Liver (tissue), 3 donors: ENCODE results near the gene TSPAN5.

Experiments used
- CTCF ChIP-seq: fragments of 150-350 bp; IDR thresholded peaks from 2 replicates; pipeline ENCODE4 v1.5.1; 2017; ENCODE audit warnings: improper control_type of control experiment, low read depth, low read length; ENCODE audit not compliant: missing input control
- GABPA ChIP-seq, 2 donors: IDR thresholded peaks in 1 of 2; conservative IDR thresholded peaks in 1 of 2; 2 replicates each; pipeline ENCODE4 v1.6.1; 2016; ENCODE audit warnings: antibody characterized with exemption in 2 of 2, mild to moderate bottlenecking in 1 of 2, moderate library complexity in 1 of 2
- HNF4G ChIP-seq: IDR thresholded peaks from 2 replicates; pipeline ENCODE4 v1.6.1; 2016; ENCODE audit warnings: antibody characterized with exemption
- JUND ChIP-seq, 2 donors: IDR thresholded peaks; 2 replicates each; pipeline ENCODE4 v1.6.1; 2016; ENCODE audit warnings: antibody characterized with exemption in 2 of 2
- NR2F2 ChIP-seq: IDR thresholded peaks from 2 replicates; pipeline ENCODE4 v1.6.1; 2016; ENCODE audit warnings: antibody characterized with exemption
- REST ChIP-seq: IDR thresholded peaks from 2 replicates; pipeline ENCODE4 v1.6.1; 2016; ENCODE audit warnings: antibody characterized with exemption, mild to moderate bottlenecking
- RXRA ChIP-seq, 2 donors: IDR thresholded peaks; 2 replicates each; pipeline ENCODE4 v1.6.1; 2017 to 2018; ENCODE audit warnings: antibody characterized with exemption in 2 of 2, mild to moderate bottlenecking in 1 of 2
- SP1 ChIP-seq: IDR thresholded peaks from 2 replicates; pipeline ENCODE4 v1.6.1; 2018; ENCODE audit warnings: antibody characterized with exemption, mild to moderate bottlenecking
- TAF1 ChIP-seq: conservative IDR thresholded peaks from 2 replicates; pipeline ENCODE4 v1.6.1; 2016; ENCODE audit warnings: antibody characterized with exemption, mild to moderate bottlenecking
- YY1 ChIP-seq: IDR thresholded peaks from 2 replicates; pipeline ENCODE4 v1.6.1; 2016; ENCODE audit warnings: antibody characterized with exemption, mild to moderate bottlenecking
- TF ChIP-seq, protein P1 (sequence below): IDR thresholded peaks from 2 replicates; pipeline ENCODE4 v1.6.1; 2016; ENCODE audit warnings: antibody characterized with exemption
- TF ChIP-seq, protein P2 (sequence below): IDR thresholded peaks from 2 replicates; pipeline ENCODE4 v1.6.1; 2016; ENCODE audit warnings: antibody characterized with exemption
- donor health status: healthy.
- donor health status: healthy.

GRCh38 chr4:98498774-98499173 lies 159.6 kb downstream of the TSPAN5 start:
- TF ChIP-seq CTCF (no peak), JUND (IDR thresholded peaks at IDR 0.05) (no peak), NR2F2 (no peak), GABPA (IDR thresholded peaks at IDR 0.05 in 1 of 2, conservative IDR thresholded peaks at IDR 0.05 in 1 of 2) (no peak), SP1 (no peak), TAF1 (no peak), REST (no peak), HNF4G (no peak), YY1 (no peak), RXRA (IDR thresholded peaks at IDR 0.05) (no peak)
- TF ChIP-seq, protein P1, sequence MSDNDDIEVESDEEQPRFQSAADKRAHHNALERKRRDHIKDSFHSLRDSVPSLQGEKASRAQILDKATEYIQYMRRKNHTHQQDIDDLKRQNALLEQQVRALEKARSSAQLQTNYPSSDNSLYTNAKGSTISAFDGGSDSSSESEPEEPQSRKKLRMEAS: no peak
- TF ChIP-seq, protein P2, sequence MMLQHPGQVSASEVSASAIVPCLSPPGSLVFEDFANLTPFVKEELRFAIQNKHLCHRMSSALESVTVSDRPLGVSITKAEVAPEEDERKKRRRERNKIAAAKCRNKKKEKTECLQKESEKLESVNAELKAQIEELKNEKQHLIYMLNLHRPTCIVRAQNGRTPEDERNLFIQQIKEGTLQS: no peak
